A673 (cell line): ENCODE results near the gene GRAP2.

Experiments
- CTCF ChIP-seq: fragments of 300-800, 200-600 bp; sonication (generic); conservative IDR thresholded peaks from 2 replicates; pipeline ENCODE4 v1.5.1; 2017; ENCODE audit warnings: low read depth, mild to moderate bottlenecking, antibody characterized with exemption, low read length, moderate library complexity, mixed read lengths
- EZH2 ChIP-seq: fragments of 200-600 bp; sonication (generic); IDR thresholded peaks from 2 replicates; pipeline ENCODE4 v1.6.1; 2017; ENCODE audit warnings: borderline replicate concordance, low read depth, mild to moderate bottlenecking, mixed read lengths, antibody characterized with exemption, low read length; ENCODE audit not compliant: poor library complexity, severe bottlenecking

GRCh38 chr22:39983346-39983745 is 82.5 kb downstream of the GRAP2 start:
- TF ChIP-seq CTCF = no peak
- no peak for TF ChIP-seq EZH2
